ENCODE data around the gene NRCAM.

NRCAM gene

GRCh38 chr7:108145401-108145800 lies 310.8 kb downstream of the NRCAM start:
- no peak for DNase-seq

- no peak for DNase-seq
Observed at GRCh38 chr7:108144931-108145330, 311.3 kb downstream of the NRCAM start.

GRCh38 chr7:108143658-108144420 lies 312.4 kb downstream of the NRCAM start:
- DNase-seq, result no peak

GRCh38 chr7:108142675-108143259 lies 313.5 kb downstream of the NRCAM start:
- no peak for DNase-seq

GRCh38 chr7:108142180-108142579 lies 314.1 kb downstream of the NRCAM start:
- no peak for DNase-seq

GRCh38 chr7:108140671-108141070 lies 315.6 kb downstream of the NRCAM start:
- DNase-seq, result no peak

GRCh38 chr7:108138911-108139310 lies 317.3 kb downstream of the NRCAM start:
- no peak for DNase-seq

GRCh38 chr7:108137993-108138392 lies 318.2 kb downstream of the NRCAM start:
- DNase-seq, result no peak

- no peak for DNase-seq
Observed at GRCh38 chr7:108137040-108137439, 319.2 kb downstream of the NRCAM start.

- DNase-seq, result no peak
Observed at GRCh38 chr7:108136191-108136688, 320.0 kb downstream of the NRCAM start.

GRCh38 chr7:108135446-108136190 lies 320.6 kb downstream of the NRCAM start:
- no peak for DNase-seq

GRCh38 chr7:108134486-108134885 lies 321.8 kb downstream of the NRCAM start:
- no peak for DNase-seq

GRCh38 chr7:108132551-108133265 lies 323.5 kb downstream of the NRCAM start:
- no peak for DNase-seq

- no peak for DNase-seq
Observed at GRCh38 chr7:108130261-108130660, 326.0 kb downstream of the NRCAM start, which contains the start of gene LAMB4. Gene LAMB4 (minus strand): TSS chr7:108130361. CDS start chr7:108123164, 7,197 bp downstream.

GRCh38 chr7:108129018-108129965 lies 326.9 kb downstream of the NRCAM start:
- DNase-seq, result no peak

GRCh38 chr7:108128514-108128913 lies 327.7 kb downstream of the NRCAM start:
- no peak for DNase-seq

GRCh38 chr7:108127461-108127860 lies 328.8 kb downstream of the NRCAM start:
- DNase-seq, result no peak

- DNase-seq, result no peak
Observed at GRCh38 chr7:108124820-108125219, 331.4 kb downstream of the NRCAM start.

- DNase-seq, result no peak
Observed at GRCh38 chr7:108122181-108122580, 334.1 kb downstream of the NRCAM start.

GRCh38 chr7:108120933-108121332 lies 335.3 kb downstream of the NRCAM start:
- no peak for DNase-seq

GRCh38 chr7:108120196-108120595 lies 336.0 kb downstream of the NRCAM start:
- DNase-seq, result no peak

GRCh38 chr7:108118959-108119358 lies 337.3 kb downstream of the NRCAM start:
- DNase-seq, result no peak

All from effector CD8-positive, alpha-beta T cell (primary cell).